ENCODE measurements around the gene HPS1.

The HPS1 gene

GRCh38 chr10:98422182-98422581 lies 24.6 kb downstream of the HPS1 start:
- TF ChIP-seq, protein P1, sequence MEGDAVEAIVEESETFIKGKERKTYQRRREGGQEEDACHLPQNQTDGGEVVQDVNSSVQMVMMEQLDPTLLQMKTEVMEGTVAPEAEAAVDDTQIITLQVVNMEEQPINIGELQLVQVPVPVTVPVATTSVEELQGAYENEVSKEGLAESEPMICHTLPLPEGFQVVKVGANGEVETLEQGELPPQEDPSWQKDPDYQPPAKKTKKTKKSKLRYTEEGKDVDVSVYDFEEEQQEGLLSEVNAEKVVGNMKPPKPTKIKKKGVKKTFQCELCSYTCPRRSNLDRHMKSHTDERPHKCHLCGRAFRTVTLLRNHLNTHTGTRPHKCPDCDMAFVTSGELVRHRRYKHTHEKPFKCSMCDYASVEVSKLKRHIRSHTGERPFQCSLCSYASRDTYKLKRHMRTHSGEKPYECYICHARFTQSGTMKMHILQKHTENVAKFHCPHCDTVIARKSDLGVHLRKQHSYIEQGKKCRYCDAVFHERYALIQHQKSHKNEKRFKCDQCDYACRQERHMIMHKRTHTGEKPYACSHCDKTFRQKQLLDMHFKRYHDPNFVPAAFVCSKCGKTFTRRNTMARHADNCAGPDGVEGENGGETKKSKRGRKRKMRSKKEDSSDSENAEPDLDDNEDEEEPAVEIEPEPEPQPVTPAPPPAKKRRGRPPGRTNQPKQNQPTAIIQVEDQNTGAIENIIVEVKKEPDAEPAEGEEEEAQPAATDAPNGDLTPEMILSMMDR (IDR thresholded peaks at IDR 0.05; ENCODE audit: extremely low read depth, missing control alignments), result no peak
- DNase-seq (ENCODE audit: low spot score), result no peak

DNA sequence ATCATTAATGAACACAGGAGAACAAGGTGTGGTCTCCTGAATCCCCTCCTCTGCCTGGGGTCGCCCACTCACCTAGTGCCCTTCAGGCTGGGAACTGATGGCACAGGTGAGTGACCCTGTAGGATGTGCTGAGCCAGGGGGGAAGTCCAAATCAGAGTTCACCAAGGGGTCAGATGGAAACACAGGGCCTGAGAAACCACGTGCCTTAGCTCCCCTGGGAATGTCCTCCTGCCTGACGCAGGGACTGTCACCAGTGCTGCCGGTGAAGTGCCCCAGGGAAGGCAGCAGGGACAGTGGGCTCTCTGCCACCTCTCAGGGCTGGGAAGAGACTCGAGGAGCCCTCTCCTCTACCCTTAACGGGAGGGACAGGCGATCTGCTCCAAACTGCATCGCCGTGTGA lies 25.9 kb downstream of the HPS1 start:
- DNase-seq (ENCODE audit: low spot score), result no peak
- TF ChIP-seq, protein P1 (IDR thresholded peaks at IDR 0.05; ENCODE audit: extremely low read depth, missing control alignments), result no peak

DNA sequence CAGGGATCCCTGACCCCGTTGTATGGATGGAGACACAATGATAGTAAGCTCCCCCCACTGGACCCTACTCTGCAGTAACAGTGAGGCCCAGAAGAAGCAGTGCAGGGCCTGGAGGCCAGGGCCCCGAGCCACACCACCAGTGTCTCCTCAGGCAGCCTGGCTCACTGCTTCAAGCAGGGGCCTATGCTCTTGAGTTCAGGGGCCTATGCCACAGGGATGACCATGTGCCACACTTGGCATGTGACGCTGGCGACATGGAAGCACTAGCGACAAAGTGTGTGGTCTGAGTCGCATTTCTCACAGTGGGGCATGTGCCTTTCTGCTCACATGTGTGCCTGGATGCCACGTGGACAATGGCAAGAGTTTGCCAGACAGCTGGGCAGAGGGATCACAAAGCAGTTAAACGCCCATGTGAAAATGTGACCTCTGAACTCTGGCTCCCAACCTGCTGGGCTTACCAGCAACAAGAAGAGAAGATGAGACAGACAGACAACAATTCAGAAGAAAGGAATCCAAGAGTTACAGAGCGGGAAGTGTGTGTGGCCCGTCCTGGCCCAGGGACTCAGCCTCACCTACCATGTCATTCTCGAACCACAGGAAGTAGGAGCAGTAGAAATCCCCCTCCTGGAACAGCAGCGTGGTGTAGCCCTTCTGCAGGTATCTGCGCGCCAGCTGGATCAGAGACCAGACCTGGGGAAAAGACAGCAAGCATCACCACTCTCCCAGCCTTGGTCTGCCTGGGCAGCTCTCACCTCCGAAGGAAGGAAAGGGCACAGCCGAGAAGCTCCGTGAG lies 27.1 kb downstream of the HPS1 start:
- no peak for DNase-seq (ENCODE audit: low spot score)
- TF ChIP-seq, protein P1 (IDR thresholded peaks at IDR 0.05; ENCODE audit: extremely low read depth, missing control alignments), result no peak

DNA sequence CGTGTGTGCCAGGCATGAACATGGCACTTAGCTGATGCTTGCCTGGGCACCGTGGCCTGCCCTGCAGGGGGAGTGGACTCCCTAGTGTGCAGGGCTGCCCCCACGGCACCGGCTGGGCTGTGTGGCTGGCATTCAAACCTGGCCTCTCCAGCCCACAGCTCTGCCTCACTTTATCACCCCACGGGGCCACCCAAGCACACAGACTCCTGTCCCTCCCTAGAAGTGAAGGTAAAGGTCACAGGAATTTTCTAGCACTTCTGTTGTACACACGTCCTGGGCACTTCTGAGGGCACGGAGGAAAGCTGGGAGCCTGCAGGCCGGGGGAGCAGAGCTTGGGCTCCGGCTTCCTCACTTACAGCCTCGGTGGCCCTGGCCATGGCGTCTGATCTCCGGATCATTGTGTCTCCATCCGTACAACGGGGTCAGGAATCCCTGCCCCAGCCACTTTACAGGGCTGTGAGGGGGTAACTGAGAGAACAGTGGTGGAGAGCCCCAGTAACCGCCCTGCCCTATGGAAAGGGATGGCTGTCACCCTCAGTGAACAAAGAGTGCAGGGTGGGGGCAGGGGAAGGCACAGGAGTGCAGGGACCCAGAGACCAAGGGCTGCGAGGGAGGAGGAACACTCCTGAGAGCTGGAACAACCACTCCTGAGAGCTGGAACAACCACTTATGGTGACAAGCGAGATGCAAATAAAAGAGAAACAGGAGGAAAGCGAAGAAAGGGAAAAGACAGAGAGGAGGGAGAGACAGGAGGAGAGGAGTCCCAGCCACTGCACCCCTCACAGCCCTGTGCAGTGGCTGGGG lies 27.9 kb downstream of the HPS1 start:
- TF ChIP-seq, protein P1 (IDR thresholded peaks at IDR 0.05; ENCODE audit: extremely low read depth, missing control alignments), result no peak

GRCh38 chr10:98417973-98418664 lies 28.6 kb downstream of the HPS1 start:
- TF ChIP-seq, protein P1 (IDR thresholded peaks at IDR 0.05; ENCODE audit: extremely low read depth, missing control alignments), result no peak
- DNase-seq (ENCODE audit: low spot score), result no peak

More for the DNA sequence above, 27.9 kb downstream of the HPS1 start:
- no peak for DNase-seq (ENCODE audit: low spot score)

DNA sequence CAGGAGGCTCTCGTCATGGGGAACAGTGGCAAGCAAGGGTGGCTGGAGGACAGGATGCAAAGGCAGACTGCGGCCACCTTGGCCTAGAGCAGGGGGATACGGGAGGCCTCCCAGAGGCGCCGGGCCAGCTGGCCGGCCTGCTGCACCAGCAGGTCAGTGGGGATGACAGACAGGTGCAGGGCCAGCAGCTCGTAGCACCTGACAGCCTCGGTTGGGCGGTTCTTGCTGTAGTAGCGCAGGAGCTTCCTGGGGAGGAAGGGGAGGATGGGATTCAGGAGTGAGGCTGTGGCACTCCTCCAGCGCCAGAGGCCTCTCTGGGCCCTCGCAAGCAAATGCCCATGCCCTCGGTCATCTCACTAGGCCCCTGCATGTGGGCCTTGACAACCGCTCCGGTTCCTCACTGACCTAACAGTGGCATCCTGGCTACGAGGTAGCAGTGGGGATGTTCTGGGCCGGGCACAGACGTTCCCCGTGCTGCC lies 29.2 kb downstream of the HPS1 start:
- TF ChIP-seq, protein P1 (IDR thresholded peaks at IDR 0.05; ENCODE audit: extremely low read depth, missing control alignments), result no peak
- DNase-seq (ENCODE audit: low spot score), result no peak
